Ammon's horn (tissue), 1 donor: Measurements from ENCODE around the gene UBR2.
A peak's percentile ranks its signal among the peaks of the same experiment; 100 is the strongest.
"Not testable (repeated sequence)": the region's sequence is repeated elsewhere in the genome, so short reads cannot be mapped to it uniquely, and the experiment has no call there.

Experiments used
- DNase-seq: peaks from one replicate; pipeline ENCODE4 v3.0.0-alpha.2; 2016; ENCODE audit warnings: low spot score

The UBR2 gene

GRCh38 chr6:42727627-42728026, 163.8 kb downstream of the UBR2 start:
- no peak for DNase-seq

- DNase-seq, result no peak
Measured at GRCh38 chr6:42729731-42730130, 165.9 kb downstream of the UBR2 start.

GRCh38 chr6:42733867-42734481, 170.1 kb downstream of the UBR2 start:
- not testable (repeated sequence) for DNase-seq

- DNase-seq, result no peak
Measured at GRCh38 chr6:42735976-42736375, 172.1 kb downstream of the UBR2 start.

- no peak for DNase-seq
Measured at GRCh38 chr6:42740725-42741124, 176.9 kb downstream of the UBR2 start.

GRCh38 chr6:42742116-42742894, 178.5 kb downstream of the UBR2 start:
- DNase-seq, result peak; percentile 17
